Measurements from ENCODE around the gene MACF1.

MACF1 gene

GRCh38 chr1:39392851-39393573 is 188.5 kb downstream of the MACF1 start:
- H3K9me3 Mint-ChIP-seq, result no peaks in the 10 kb centered on the region
- no peaks in the 10 kb centered on the region for H3K27me3 Mint-ChIP-seq (ENCODE audit: low read depth)
- H3K4me3 Mint-ChIP-seq, result no peak overlapping the region
- peaks cover 47% of the 10 kb centered on the region for H3K36me3 Mint-ChIP-seq (ENCODE audit: low read depth)
- H3K27ac Mint-ChIP-seq, result no peak overlapping the region
- peaks cover 40% of the 10 kb centered on the region for H3K4me1 Mint-ChIP-seq (ENCODE audit: low read depth)
- DNase-seq (ENCODE audit: low spot score), result no peak

- Mint-ChIP-seq H3K4me1 (ENCODE audit: low read depth) (peaks cover 47% of the 10 kb centered on the region), H3K36me3 (ENCODE audit: low read depth) (peaks cover 42% of the 10 kb centered on the region), H3K4me3 (no peak overlapping the region), H3K9me3 (no peaks in the 10 kb centered on the region), H3K27ac (no peak overlapping the region), H3K27me3 (ENCODE audit: low read depth) (no peaks in the 10 kb centered on the region)
- no peak for DNase-seq (ENCODE audit: low spot score)
These were observed 189.2 kb downstream of the MACF1 start for GRCh38 chr1:39393645-39394044.

GRCh38 chr1:39394059-39394458 is 189.6 kb downstream of the MACF1 start:
- H3K27ac Mint-ChIP-seq, result no peak overlapping the region
- no peaks in the 10 kb centered on the region for H3K9me3 Mint-ChIP-seq
- no peak overlapping the region for H3K4me3 Mint-ChIP-seq
- no peaks in the 10 kb centered on the region for H3K27me3 Mint-ChIP-seq (ENCODE audit: low read depth)
- H3K36me3 Mint-ChIP-seq (ENCODE audit: low read depth), result peaks cover 41% of the 10 kb centered on the region
- H3K4me1 Mint-ChIP-seq (ENCODE audit: low read depth), result peaks cover 51% of the 10 kb centered on the region
- no peak for DNase-seq (ENCODE audit: low spot score)

GRCh38 chr1:39394598-39394997 is 190.1 kb downstream of the MACF1 start:
- H3K27ac Mint-ChIP-seq, result no peak overlapping the region
- H3K36me3 Mint-ChIP-seq (ENCODE audit: low read depth), result peaks cover 42% of the 10 kb centered on the region
- H3K27me3 Mint-ChIP-seq (ENCODE audit: low read depth), result no peaks in the 10 kb centered on the region
- H3K4me1 Mint-ChIP-seq (ENCODE audit: low read depth), result peaks cover 52% of the 10 kb centered on the region
- H3K4me3 Mint-ChIP-seq, result no peak overlapping the region
- H3K9me3 Mint-ChIP-seq, result no peaks in the 10 kb centered on the region
- DNase-seq (ENCODE audit: low spot score), result no peak

- no peak for DNase-seq (ENCODE audit: low spot score)
These were observed 190.9 kb downstream of the MACF1 start for GRCh38 chr1:39395357-39395831.

GRCh38 chr1:39396671-39397070 is 192.2 kb downstream of the MACF1 start:
- no peaks in the 10 kb centered on the region for H3K27me3 Mint-ChIP-seq (ENCODE audit: low read depth)
- H3K4me3 Mint-ChIP-seq, result no peak overlapping the region
- DNase-seq (ENCODE audit: low spot score), result no peak
- H3K36me3 Mint-ChIP-seq (ENCODE audit: low read depth), result peaks cover 31% of the 10 kb centered on the region
- peaks cover 49% of the 10 kb centered on the region for H3K4me1 Mint-ChIP-seq (ENCODE audit: low read depth)
- H3K27ac Mint-ChIP-seq, result no peak overlapping the region
- no peaks in the 10 kb centered on the region for H3K9me3 Mint-ChIP-seq

More at GRCh38 chr1:39395357-39395831, 190.9 kb downstream of the MACF1 start:
- H3K9me3 Mint-ChIP-seq, result no peaks in the 10 kb centered on the region
- H3K4me3 Mint-ChIP-seq, result no peak overlapping the region
- H3K27me3 Mint-ChIP-seq (ENCODE audit: low read depth), result no peaks in the 10 kb centered on the region
- H3K36me3 Mint-ChIP-seq (ENCODE audit: low read depth), result peaks cover 38% of the 10 kb centered on the region
- H3K4me1 Mint-ChIP-seq (ENCODE audit: low read depth), result peaks cover 56% of the 10 kb centered on the region
- no peak overlapping the region for H3K27ac Mint-ChIP-seq

- Mint-ChIP-seq H3K9me3 (no peaks in the 10 kb centered on the region), H3K27ac (no peak overlapping the region), H3K27me3 (ENCODE audit: low read depth) (no peaks in the 10 kb centered on the region), H3K4me3 (no peak overlapping the region), H3K4me1 (ENCODE audit: low read depth) (peaks cover 44% of the 10 kb centered on the region), H3K36me3 (ENCODE audit: low read depth) (peaks cover 28% of the 10 kb centered on the region)
- DNase-seq (ENCODE audit: low spot score), result no peak
These were observed 193.0 kb downstream of the MACF1 start for GRCh38 chr1:39397487-39397886.

GRCh38 chr1:39398278-39399021 is 194.0 kb downstream of the MACF1 start:
- Mint-ChIP-seq H3K9me3 (no peaks in the 10 kb centered on the region), H3K36me3 (ENCODE audit: low read depth) (peaks cover 28% of the 10 kb centered on the region), H3K27me3 (ENCODE audit: low read depth) (no peaks in the 10 kb centered on the region), H3K27ac (peak overlapping the region; percentile 43), H3K4me3 (peak overlapping the region; percentile 16), H3K4me1 (ENCODE audit: low read depth) (peaks cover 41% of the 10 kb centered on the region)
- DNase-seq (ENCODE audit: low spot score), result peak; percentile 32

GRCh38 chr1:39401106-39401505 is 196.6 kb downstream of the MACF1 start:
- H3K36me3 Mint-ChIP-seq (ENCODE audit: low read depth), result peaks cover 26% of the 10 kb centered on the region
- DNase-seq (ENCODE audit: low spot score), result no peak
- no peaks in the 10 kb centered on the region for H3K9me3 Mint-ChIP-seq
- peaks cover 31% of the 10 kb centered on the region for H3K4me1 Mint-ChIP-seq (ENCODE audit: low read depth)
- H3K27me3 Mint-ChIP-seq (ENCODE audit: low read depth), result no peaks in the 10 kb centered on the region
- H3K27ac Mint-ChIP-seq, result no peak overlapping the region
- H3K4me3 Mint-ChIP-seq, result no peak overlapping the region

- Mint-ChIP-seq H3K36me3 (ENCODE audit: low read depth) (peaks cover 20% of the 10 kb centered on the region), H3K27ac (no peak overlapping the region), H3K27me3 (ENCODE audit: low read depth) (no peaks in the 10 kb centered on the region), H3K4me3 (no peak overlapping the region), H3K4me1 (ENCODE audit: low read depth) (peaks cover 24% of the 10 kb centered on the region), H3K9me3 (no peaks in the 10 kb centered on the region)
- no peak for DNase-seq (ENCODE audit: low spot score)
These were observed 200.4 kb downstream of the MACF1 start for GRCh38 chr1:39404876-39405275.

GRCh38 chr1:39405358-39405757 is 200.9 kb downstream of the MACF1 start:
- Mint-ChIP-seq H3K4me1 (ENCODE audit: low read depth) (peaks cover 28% of the 10 kb centered on the region), H3K9me3 (no peaks in the 10 kb centered on the region), H3K4me3 (no peak overlapping the region), H3K27me3 (ENCODE audit: low read depth) (no peaks in the 10 kb centered on the region), H3K27ac (no peak overlapping the region), H3K36me3 (ENCODE audit: low read depth) (peaks cover 24% of the 10 kb centered on the region)
- no peak for DNase-seq (ENCODE audit: low spot score)

- peak overlapping the region; percentile 90 for H3K4me3 Mint-ChIP-seq
- peaks cover 26% of the 10 kb centered on the region for H3K36me3 Mint-ChIP-seq (ENCODE audit: low read depth)
- H3K27ac Mint-ChIP-seq, result no peak overlapping the region
- no peaks in the 10 kb centered on the region for H3K27me3 Mint-ChIP-seq (ENCODE audit: low read depth)
- peaks cover 33% of the 10 kb centered on the region for H3K4me1 Mint-ChIP-seq (ENCODE audit: low read depth)
- no peak for DNase-seq (ENCODE audit: low spot score)
- no peaks in the 10 kb centered on the region for H3K9me3 Mint-ChIP-seq
These were observed 202.3 kb downstream of the MACF1 start for GRCh38 chr1:39406533-39407450.

- DNase-seq (ENCODE audit: low spot score), result no peak
- H3K4me3 Mint-ChIP-seq, result peak overlapping the region; percentile 90
- peaks cover 24% of the 10 kb centered on the region for H3K36me3 Mint-ChIP-seq (ENCODE audit: low read depth)
- H3K9me3 Mint-ChIP-seq, result no peaks in the 10 kb centered on the region
- H3K27ac Mint-ChIP-seq, result no peak overlapping the region
- H3K4me1 Mint-ChIP-seq (ENCODE audit: low read depth), result peaks cover 33% of the 10 kb centered on the region
- no peaks in the 10 kb centered on the region for H3K27me3 Mint-ChIP-seq (ENCODE audit: low read depth)
These were observed 203.0 kb downstream of the MACF1 start for GRCh38 chr1:39407510-39407895.

Data from T-helper 2 cell treated with Interferon-gamma antibody and Interleukin-4, amounts not matched to agents 5 μg/mL and 100 μg/mL, for 36 hours (primary cell).